Right ventricle myocardium inferior (tissue), 1 donor: ENCODE measurements around the gene CDC42EP4. TPM values are rescaled to one million over a fixed set of nuclear protein-coding genes. Genes with fewer than 3 reads are reported as not detected.
"Not testable (repeated sequence)": the region's sequence is repeated elsewhere in the genome, so short reads cannot be mapped to it uniquely, and the experiment has no call there.

ENCODE experiments used
- ATAC-seq: fragments of 200-7000 bp; cut with Tn5 transposase; one replicate; pipeline ENCODE4 v1.9.1; 2020; ENCODE audit warnings: mild to moderate bottlenecking, moderate library complexity
- DNase-seq: peaks from one replicate; pipeline ENCODE4 v3.0.0; 2021; ENCODE audit errors: missing footprints
- intact Hi-C: fragments of 100-400 bp; cut with DNase I; formaldehyde crosslinking; loops from one replicate; pipeline ENCODE4 v1.11.0; 2022
- total RNA-seq: library from RNA; stranded (reverse); fragmentation: NEBNext Ultra II Directional; extraction: Animal tissue kit (Norgen Biotek cat#: 25700); gene quantifications from one replicate; pipeline ENCODE4 v1.2.1, GENCODE V29; 2021
- donor health status: DM: no; HTN: yes; CAD: no; lungs with severe emphysema.

CDC42EP4 gene
- total RNA-seq, 1 donor from 2014 or later, result 58.8 TPM

DNA sequence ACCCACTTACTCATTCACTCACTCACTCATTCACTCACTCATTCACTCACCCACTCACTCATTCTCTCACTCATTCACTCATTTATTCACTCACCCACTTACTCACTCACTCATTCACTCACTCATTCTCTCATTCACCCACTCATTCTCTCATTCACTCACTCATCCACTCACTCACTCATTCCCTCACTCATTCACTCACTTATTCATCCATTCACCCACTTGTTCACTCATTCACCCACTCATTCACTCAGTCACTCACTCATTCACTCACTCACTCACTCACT lies 42.5 kb downstream of the CDC42EP4 start:
- DNase-seq, result no peak
- no peak for ATAC-seq
- intact Hi-C loops, result no loop called here

- ATAC-seq (no peak), DNase-seq (no peak)
- intact Hi-C loops, result no loop called here
These were observed 43.0 kb downstream of the CDC42EP4 start for GRCh38 chr17:73268582-73269328.

DNA sequence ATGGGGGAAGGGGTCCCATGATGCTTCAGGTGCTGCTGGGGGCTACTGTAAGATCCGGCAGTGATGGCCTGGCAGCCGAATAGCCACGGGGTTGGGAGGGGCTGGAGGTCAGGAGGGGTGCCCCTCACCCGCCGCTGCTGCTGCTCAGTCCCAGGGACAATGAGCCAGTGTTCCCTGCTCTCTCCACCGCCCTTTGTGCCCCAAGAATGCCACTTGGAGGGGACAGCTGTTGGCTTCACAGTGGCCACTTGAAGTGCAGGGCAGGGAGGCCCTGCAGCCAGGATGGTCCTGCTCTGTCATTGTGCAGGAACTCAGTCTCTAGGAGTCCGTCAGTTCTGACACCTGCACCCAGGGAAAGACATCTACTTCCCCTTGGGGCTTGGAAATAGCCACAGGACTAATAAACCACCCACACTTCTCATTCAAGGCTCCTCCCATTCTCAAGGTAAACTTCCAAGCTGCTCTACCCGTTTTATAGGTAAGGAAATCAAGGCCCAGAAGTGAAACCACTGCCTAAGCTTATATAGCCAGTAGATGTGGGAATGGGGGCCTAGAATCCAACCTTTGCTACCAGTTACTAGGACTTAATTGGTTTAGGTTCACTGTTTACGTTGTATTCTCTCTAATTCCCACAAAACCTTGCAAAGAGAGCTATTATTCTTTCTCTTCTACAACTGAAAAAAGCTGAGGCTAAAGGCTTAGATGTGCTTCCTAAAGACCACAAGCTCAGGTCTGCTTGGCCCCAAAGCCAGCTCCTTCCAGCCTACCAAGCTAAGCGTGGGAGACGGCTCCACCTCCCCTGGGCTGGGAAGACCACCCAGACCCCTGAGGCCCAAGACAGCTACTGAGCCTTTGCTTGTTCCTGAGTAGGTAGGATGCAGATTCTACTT lies 43.9 kb downstream of the CDC42EP4 start:
- ATAC-seq, result no peak
- intact Hi-C loops, result no loop called here
- no peak for DNase-seq

GRCh38 chr17:73266796-73267195 lies 45.0 kb downstream of the CDC42EP4 start:
- DNase-seq, result no peak
- intact Hi-C loops, result no loop called here
- ATAC-seq, result no peak

DNA sequence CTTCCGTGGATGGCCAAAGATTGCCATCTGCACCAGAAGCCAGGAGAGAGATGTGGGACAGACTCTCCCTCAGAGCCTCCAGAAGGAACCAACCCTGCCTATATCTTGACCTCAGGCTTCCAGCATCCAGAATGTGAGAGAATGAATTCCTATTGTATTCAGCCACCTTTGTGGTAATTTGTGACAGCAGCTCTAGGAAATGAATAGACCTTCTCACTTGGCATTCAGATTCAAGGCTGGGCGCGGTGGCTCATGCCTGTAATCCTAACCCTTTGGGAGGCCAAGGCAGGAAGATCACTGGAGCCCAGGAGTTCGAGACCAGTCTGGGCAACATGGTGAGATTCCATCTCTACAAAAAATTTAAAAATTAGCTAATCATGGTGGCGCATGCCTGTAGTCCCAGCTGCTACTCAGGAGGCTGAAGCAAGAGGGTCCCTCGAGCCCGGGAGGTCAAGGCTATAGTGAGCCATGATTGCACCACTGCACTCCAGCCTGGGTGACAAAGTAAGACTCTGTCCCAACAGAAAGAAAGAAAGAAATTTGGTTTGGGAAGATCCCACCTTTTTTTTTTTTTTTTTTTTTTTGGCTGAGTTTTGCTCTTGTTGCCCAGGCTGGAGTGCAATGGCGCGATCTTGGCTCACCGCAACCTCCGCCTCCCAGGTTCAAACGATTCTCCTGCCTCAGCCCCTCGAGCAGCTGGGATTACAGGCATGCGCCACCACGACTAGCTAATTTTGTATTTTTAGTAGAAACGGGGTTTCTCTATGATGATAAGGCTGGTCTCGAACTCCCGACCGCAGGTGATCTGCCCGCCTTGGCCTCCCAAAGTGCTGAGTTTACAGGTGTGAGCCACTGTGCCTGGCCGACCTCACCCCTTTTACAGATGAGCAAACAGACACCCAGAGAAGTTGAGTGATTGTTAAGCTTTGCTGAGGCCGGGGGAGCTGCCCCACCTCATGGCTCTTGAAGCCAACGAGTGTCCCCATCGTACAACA lies 45.9 kb downstream of the CDC42EP4 start:
- DNase-seq (no peak), ATAC-seq (no peak)
- intact Hi-C loops, result no loop called here

GRCh38 chr17:73264448-73264847 lies 47.4 kb downstream of the CDC42EP4 start:
- DNase-seq, ATAC-seq: not testable (repeated sequence)
- intact Hi-C loops, result loop anchor here (5.0 kb wide), 1 partner anchor 48 kb away; the partner anchor contains the start of gene CDC42EP4

DNA sequence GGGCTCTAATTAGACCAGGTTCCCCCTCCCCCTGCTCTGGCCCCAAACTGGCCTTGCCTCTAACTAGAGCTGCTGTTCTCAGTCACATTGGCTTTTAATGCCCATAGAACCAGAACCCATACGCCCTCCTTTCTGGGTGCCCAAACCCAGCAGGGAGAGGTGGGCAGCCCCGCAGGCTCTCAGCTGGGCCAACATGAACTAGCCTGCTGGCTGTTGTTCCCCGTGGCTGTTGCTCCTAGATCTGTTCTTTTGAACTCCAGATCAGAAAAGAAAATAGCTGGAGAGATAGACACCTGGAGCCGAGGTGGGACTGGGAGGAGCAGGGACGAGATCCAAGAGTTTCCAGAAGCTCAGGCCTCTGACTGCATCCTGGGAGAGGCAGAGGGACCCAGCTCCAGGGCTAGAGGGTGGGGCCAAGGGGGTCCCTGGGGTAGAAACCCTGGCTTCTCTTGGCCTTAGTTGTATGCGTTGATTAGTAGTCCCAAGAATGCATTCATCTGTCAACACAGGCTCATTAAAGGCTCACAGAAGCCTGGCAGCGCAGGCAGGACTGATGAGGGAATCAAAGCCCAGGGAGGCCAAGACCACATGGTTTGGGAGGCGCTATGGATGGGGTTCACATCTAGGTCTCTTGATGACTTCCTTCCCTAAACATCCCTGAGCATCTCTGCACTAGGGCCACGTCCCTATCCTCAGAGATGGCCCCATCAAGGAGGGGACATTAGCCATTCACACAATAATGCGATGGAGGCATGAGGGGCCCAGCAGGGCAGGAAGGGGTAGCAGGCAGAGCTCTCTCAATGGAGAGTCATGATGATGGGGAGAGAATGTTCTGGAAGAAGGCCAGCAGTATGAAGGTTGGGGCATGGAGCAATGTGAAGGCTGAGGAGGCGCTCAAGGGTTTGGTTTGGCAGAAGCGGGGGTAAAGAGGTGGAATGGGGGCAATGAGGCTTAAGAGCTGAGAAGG lies 48.8 kb downstream of the CDC42EP4 start:
- ATAC-seq (peak; percentile 20), DNase-seq (no peak)
- intact Hi-C loops, result loop anchor here (5.0 kb wide), 1 partner anchor 49 kb away; the partner anchor contains the start of gene CDC42EP4

- DNase-seq (no peak), ATAC-seq (no peak)
- intact Hi-C loops, result loop anchor here (5.0 kb wide), 1 partner anchor 50 kb away; the partner anchor contains the start of gene CDC42EP4
These were observed 49.7 kb downstream of the CDC42EP4 start for GRCh38 chr17:73261952-73262675.

DNA sequence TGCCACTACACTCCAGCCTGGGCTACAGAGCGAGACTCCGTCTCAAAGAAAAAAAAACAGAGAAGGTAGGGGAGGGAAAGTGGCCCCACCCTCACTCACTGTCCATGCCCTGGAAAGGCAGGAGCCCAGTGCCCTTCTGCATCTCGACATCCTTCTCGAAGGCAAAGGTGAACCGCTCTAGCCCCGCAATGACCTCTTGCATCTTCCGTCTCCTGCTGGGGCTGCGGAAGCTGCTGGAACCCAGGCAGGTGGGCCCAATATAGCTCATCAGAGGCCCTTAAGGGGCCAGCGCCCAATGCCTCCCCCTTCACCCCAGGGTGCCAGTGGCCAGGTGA lies 50.2 kb downstream of the CDC42EP4 start, which contains the start of gene CPSF4L:
Gene CPSF4L, minus strand, starts transcription at position 264 of the 335 bp plus-strand sequence. Its CDS starts 62 bp downstream, at position 202.
- DNase-seq (no peak), ATAC-seq (no peak)
- intact Hi-C loops, result loop anchor here (5.0 kb wide), 1 partner anchor 51 kb away; the partner anchor contains the start of gene CDC42EP4

DNA sequence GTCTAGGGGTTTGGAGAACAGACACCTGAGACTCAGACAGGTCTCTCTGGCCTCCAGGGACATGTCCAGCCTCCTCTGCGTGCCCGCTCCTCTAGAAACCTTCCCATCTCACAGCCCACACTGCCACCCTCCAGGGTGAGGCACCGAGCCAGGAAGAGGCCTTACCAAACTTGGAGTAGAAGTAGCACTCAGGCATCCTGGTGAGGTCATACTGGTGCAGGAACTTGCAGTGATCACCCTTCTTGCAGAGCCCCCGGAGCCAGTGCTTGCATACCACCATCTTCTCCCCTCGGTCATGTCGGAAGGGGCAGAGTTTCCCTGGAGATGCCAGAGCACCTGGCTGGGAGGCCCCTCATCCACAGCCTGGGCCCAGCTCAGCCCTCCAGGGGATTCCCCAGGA lies 54.3 kb downstream of the CDC42EP4 start:
- intact Hi-C loops, result no loop called here
- DNase-seq, result no peak
- ATAC-seq, result no peak

- DNase-seq, result no peak
- ATAC-seq, result no peak
- intact Hi-C loops, result no loop called here
These were observed 55.6 kb downstream of the CDC42EP4 start for GRCh38 chr17:73256220-73256619.

DNA sequence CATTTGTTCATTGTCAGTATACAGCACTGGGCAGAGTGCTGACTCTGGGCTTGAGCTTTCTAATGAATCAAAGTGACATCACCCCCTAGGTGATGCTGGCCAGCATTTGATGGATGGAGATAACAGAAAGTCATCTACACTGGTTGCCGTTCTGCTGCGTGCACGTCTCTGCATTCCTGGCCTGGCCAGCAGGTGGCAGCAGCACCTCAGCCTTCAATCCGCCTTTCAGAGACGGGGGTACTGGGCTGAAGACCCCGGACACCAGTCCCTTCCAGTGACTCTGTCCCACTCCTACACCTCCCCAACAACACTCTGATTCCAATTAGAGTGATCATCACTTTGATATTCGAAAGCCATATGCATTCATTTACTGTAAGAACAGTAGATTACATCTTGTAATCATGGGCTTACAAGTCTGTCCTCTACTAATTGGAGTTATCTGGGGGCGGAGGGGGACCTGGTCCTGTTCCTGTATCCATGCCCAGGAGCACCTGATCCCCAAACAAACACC lies 56.1 kb downstream of the CDC42EP4 start:
- DNase-seq (no peak), ATAC-seq (peak; percentile 32)
- intact Hi-C loops, result loop anchor here (1.0 kb wide), 1 partner anchor 115 kb away; no protein-coding TSS in a partner anchor

DNA sequence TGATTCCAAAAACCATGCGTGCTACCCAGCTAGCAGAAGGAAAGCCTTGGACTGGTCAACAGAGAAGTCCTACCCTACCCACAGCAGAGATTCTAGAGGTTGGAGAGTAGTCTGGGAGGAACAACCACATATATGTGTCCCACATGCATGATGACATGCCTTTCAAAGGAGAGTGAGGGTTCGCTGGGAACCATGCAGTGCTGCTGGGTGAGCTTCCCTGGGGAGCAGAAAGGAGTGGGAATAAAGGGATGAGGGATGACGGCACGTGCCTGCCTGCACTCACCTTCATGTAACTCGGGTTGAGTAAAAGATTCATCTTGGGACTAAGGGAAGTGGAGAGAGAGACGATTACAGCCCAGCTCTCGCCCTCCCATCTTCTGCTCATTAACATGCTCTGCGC lies 59.9 kb downstream of the CDC42EP4 start:
- DNase-seq (no peak), ATAC-seq (no peak)
- intact Hi-C loops, result no loop called here

- intact Hi-C loops, result no loop called here
- ATAC-seq (no peak), DNase-seq (no peak)
These were observed 60.8 kb downstream of the CDC42EP4 start for GRCh38 chr17:73250851-73251640.

GRCh38 chr17:73249700-73250099 lies 62.1 kb downstream of the CDC42EP4 start:
- ATAC-seq (no peak), DNase-seq (no peak)
- intact Hi-C loops, result loop anchor here (5.0 kb wide), 1 partner anchor 522 kb away; no protein-coding TSS in a partner anchor

- intact Hi-C loops, result loop anchor here (5.0 kb wide), 1 partner anchor 521 kb away; no protein-coding TSS in a partner anchor
- no peak for DNase-seq
- no peak for ATAC-seq
These were observed 63.3 kb downstream of the CDC42EP4 start for GRCh38 chr17:73248532-73248931.
